ENCODE measurements around the gene KEL. TPM values are rescaled to one million over a fixed set of nuclear protein-coding genes. Genes with fewer than 3 reads are reported as not detected.
A peak's percentile ranks its signal among the peaks of the same experiment; 100 is the strongest.

Gene KEL
- total RNA-seq, 1 donor from 2014 or later: 0.57 TPM

DNA sequence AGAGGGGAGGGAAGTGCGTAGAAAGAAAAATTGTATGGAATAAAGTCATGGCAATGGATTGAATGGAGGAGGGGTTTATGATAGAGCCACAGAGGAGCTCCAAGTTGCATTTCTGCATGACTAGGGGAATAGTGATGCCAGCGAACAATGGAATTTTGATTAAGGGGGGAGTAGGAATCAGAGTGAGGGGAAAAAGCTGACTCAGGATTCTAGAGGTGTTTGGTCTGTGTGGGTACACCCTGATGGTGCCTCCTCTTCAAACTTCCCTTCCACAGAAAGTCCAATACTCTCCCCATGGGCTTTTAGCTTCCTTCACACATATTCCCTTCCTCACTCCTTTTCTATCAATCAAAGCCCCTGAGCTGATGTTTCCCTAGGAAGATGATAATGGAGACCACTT is 1.8 kb upstream of the KEL start:
- DNase-seq (ENCODE audit: low spot score): no peak
- intact Hi-C loops (cut with DNase I): no loop called here

DNA sequence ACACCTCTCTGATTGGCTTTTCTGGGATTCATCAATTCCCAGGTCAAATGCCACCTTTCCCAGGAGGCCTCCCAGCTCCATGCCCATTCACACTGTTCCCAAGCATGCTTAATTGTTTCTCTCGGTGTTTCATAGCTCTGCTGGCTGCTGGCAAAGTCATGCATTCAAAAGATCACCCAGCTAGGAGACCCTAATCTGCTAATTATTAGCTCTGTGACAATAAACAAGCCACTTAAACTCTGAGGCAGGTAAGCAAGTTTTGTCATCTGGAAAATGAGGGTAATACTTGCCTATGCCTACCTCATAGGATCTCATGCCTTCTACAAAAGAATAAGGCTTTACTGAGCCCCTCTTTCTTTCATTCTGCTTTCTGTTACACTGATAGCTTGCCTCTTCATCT is 828 bp upstream of the KEL start:
- DNase-seq (ENCODE audit: low spot score): no peak
- intact Hi-C loops (cut with DNase I): no loop called here

- no peak for DNase-seq (ENCODE audit: low spot score)
- intact Hi-C loops (cut with DNase I): no loop called here
These were observed 579 bp downstream of the KEL start for GRCh38 chr7:142961595-142961972.

DNA sequence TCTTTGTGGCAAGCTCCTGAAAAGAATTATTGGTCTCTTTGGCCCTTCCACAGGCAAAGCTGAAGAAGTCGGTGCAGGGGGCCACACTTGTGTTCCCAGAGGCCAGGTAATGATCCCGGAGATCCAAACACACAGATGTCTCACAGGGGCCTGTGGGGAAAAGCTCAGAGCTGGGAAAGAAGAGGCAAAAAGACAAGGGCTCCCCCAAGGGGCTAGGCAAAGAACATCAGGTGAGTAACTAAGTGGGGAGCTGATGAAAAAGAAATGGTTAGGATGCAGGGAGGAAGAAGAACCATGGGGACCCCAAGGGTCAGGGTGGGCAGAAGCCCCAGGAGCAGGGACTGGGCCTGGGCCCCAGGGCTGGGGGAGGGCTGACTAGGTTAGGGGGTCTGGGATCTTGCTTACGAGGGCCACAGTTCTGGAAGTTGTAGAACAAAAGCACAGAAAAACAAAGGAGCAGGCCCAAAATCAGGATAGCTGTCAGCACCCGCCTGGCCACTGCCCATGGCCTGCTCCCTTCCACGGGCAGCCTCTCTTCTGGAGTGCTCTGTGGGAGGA is 1.1 kb downstream of the KEL start:
- no peak for DNase-seq (ENCODE audit: low spot score)
- intact Hi-C loops (cut with DNase I): no loop called here

DNA sequence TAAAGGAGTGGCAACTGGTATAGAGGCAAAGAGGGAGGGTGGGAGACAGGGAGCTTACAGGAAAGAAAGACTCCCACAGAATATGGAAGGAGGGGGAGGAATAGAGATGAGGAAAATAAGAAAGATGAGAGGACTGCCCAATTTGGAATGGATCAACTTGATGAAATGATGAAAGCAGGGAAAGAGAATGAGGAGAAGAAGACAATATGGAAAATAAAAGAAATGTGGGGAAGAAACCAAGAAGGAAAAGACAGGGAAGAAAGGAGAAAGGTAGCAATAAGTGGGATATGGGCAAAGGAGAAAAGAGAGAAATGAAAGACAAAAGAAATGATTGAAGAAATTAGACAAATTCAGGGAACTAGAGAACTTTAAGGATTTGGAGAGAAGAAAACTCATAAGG is 3.0 kb downstream of the KEL start:
- intact Hi-C loops (cut with DNase I): no loop called here
- no peak for DNase-seq (ENCODE audit: low spot score)

DNA sequence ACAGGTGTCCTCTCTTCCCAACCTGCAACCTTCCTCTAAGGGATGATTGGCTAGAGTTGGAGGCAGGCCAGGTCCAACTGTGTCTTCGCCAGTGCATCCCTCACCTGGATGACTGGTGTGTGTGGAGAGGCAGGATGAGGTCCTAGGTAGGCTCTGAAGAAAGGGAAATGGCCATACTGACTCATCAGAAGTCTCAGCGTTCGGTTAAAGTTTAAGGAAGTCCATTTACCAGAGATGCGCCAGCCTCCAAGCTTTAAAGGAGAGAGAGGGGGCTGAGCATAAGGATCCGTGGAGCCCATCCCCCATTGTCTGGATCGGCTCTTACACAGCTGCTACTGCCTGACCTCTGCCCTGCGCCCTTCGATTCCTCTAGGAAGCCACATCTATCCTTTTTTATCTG is 4.4 kb downstream of the KEL start:
- intact Hi-C loops (cut with DNase I): no loop called here
- DNase-seq (ENCODE audit: low spot score): no peak

GRCh38 chr7:142956951-142957623 is 5.1 kb downstream of the KEL start:
- DNase-seq (ENCODE audit: low spot score): no peak
- intact Hi-C loops (cut with DNase I): no loop called here

- intact Hi-C loops (cut with DNase I): no loop called here
- no peak for DNase-seq (ENCODE audit: low spot score)
These were observed 7.4 kb downstream of the KEL start for GRCh38 chr7:142954680-142955268.

GRCh38 chr7:142950235-142950634 is 11.9 kb downstream of the KEL start:
- intact Hi-C loops (cut with DNase I): no loop called here
- no peak for DNase-seq (ENCODE audit: low spot score)

- no peak for DNase-seq (ENCODE audit: low spot score)
These were observed 13.6 kb downstream of the KEL start for GRCh38 chr7:142948603-142949002.

DNA sequence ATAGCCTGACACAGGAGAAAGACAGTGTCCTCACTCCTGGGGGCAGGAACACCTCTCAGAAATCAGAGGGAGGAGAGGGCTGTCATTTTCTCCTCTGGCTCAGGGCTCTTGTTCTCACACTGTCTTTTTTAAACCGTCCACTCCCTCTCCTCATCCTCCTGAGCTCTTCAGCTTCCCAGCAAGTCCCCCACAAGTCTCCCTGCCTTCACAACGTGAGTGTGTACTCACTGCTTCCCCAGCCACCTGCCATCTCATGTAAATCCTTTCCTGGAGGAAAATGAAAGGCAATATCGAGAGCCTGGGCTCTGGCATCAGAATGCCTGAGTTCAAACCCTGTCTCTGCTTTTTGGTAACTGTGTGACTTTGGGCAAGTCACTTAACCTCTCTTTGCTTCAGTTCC is 17.2 kb downstream of the KEL start:
- intact Hi-C loops (cut with DNase I): no loop called here
- DNase-seq (ENCODE audit: low spot score): no peak

More at GRCh38 chr7:142948603-142949002, 13.6 kb downstream of the KEL start:
- intact Hi-C loops (cut with DNase I): no loop called here

DNA sequence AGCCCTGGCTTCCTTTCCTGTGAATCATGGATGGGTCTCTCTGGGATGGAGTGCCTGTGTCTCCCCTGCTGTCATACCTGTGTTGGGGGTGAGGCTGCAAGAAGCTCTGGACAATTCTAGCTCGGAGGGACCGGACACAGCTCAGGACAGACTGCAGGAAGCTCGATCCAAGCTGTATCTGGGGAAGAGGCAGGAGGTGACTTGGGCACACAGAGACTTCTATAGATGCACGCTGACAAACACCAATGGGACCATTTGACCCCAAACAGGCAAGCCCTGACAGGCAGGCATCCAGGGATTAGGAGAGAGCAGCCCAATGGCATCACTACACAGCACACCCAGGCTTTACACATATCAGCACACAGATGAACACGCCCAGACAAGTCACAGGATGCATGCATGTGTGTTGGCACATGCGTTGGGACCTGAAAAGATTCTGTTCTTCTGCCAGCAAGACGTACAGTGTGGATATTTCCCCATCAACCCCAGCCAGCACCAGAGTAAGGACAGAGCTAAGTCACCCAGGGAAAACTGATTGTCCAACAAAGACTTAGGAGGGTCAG is 18.4 kb downstream of the KEL start:
- DNase-seq (ENCODE audit: low spot score): no peak
- intact Hi-C loops (cut with DNase I): no loop called here

DNA sequence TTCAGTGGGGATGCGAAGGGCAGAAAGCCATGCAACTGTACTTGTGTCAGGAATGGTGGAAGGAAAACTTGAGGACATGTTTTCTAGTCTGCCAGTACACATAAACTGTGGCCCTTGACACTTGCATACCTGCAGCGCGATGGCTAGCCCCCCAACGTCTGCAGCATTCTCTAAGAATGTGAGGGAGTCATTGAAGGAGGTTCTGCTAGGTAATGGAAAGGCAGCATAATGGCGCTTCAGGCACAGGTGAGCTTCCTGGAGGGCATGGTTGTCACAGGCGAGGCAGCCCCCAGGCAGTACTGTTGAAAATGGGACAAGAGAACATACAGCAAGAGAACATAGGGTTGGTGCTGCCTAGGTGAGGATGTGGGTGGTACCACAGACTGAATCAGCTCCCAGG is 19.4 kb downstream of the KEL start:
- intact Hi-C loops (cut with DNase I): no loop called here
- DNase-seq (ENCODE audit: low spot score): no peak

DNA sequence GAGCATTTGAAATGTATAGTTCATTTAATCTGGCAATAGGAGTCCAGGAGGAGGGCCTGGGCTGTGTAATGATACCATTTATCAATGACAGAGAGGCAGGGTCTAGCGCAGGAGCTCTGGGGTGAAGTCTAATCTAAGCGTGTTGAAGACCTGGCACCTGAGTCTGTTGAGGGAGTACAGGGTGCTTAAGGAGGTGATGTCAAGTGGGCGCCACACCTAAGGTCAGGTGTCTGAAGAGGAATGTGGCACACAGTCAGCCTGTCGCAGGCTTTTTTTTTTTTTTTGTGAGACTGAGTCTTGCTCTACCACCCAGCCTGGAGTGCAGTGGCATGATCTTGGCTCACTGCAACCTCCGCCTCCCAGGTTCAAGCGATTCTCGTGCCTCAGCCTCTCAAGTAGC is 20.6 kb downstream of the KEL start:
- DNase-seq (ENCODE audit: low spot score): no peak

GRCh38 chr7:142940966-142941535 is 21.1 kb downstream of the KEL start:
- no peak for DNase-seq (ENCODE audit: low spot score)
- intact Hi-C loops (cut with DNase I): no loop called here

More for the DNA sequence above, 20.6 kb downstream of the KEL start:
- intact Hi-C loops (cut with DNase I): no loop called here

- peak; percentile 56 for DNase-seq (ENCODE audit: low spot score)
- intact Hi-C loops (cut with DNase I): no loop called here
These were observed 22.8 kb downstream of the KEL start, which contains the start of gene LLCFC1 for GRCh38 chr7:142939226-142939910. Gene LLCFC1, plus strand, starts transcription at chr7:142939484. Its CDS starts 138 bp downstream, at chr7:142939622.

DNA sequence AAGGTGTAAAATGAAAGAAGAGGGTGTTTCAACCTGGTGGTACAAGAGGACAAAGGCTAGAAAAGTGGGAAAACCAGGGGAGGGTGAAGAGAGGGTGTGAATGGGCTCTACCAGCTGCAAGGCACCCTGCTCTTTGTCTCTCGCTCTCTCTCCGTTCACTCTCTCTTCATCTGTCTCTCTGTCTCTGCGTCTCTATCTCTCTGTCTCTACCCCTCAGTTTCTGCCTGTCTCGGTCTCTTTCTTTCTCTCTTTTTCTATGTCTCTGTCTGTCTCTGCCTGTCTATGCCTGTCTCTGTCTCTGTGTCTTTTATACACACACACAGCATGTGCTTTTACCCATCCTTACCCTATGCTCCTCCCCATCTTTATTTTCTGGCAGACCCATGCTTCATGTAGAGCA is 23.6 kb downstream of the KEL start:
- peak; percentile 22 for DNase-seq (ENCODE audit: low spot score)
- intact Hi-C loops (cut with DNase I): no loop called here

DNA sequence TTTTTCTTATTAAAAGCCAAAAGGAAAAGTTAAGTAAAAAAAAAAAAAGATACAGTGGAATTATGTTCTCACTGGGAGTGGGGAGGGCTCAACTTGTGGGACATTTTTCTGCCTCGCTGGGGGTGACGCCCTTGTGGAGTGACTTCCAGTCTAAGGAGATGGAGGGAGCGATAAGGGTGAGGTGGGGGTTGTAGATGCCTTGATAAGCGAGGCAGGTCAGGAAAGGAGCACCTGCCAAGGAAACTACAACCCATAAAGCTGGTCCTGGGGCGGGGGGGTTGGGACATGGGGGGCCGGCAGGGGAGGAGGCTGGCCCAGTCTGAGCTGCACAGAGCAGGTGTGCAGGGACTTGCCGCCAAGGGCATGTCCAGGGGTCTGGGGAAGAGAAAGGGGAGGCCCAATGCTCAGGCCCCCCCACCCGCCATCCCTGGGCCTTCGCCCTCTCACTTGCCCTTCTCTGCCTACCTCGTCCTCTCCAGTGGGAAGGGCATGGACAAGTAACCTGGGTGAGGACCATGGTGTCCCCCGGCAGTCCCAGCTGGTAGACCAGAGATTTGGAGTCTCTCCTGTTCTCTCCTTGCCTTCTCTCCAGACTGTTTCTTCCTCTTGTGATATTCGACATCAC is 26.1 kb downstream of the KEL start:
- DNase-seq (ENCODE audit: low spot score): peak; percentile 41
- intact Hi-C loops (cut with DNase I): no loop called here

DNA sequence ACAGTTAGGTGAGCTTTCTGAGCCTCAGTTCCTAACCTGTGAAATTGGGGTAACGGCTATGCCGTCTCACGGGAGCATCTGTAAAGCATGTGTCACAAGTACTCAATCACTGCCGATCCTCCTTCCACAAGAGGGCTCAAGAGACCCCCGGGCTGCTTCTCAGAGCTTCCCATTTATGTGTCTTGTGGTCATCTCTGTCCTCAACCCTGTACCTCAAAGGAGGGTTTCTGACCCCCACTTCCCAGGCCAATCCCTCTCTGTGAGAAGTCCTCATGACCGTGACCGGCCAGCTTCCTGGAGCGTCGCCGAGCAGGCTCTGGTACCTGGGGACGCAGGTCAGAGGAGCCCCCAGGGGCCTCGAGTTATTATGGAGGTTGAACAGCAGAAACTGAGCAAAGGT is 28.1 kb downstream of the KEL start:
- DNase-seq (ENCODE audit: low spot score): no peak
- intact Hi-C loops (cut with DNase I): no loop called here

GRCh38 chr7:142933624-142934023 is 28.5 kb downstream of the KEL start, which contains the start of gene TRPV5:
Gene TRPV5, minus strand, starts transcription at chr7:142933746. Its CDS starts 287 bp downstream, at chr7:142933459.
- intact Hi-C loops (cut with DNase I): no loop called here

More at GRCh38 chr7:142933624-142934023, 28.5 kb downstream of the KEL start, which contains the start of gene TRPV5:
- DNase-seq (ENCODE audit: low spot score): peak; percentile 31

Data from cardiac septum (tissue), 1 donor.